GM23338 (cell line): Measurements from ENCODE around the gene SP5.

ENCODE experiments used
- CREB1 ChIP-seq: fragments of 250-450 bp; sonication (Bioruptor Pico); IDR thresholded peaks from 2 replicates; pipeline ENCODE4 v1.5.0; 2020; ENCODE audit warnings: low read depth, mild to moderate bottlenecking, moderate library complexity
- CTCF ChIP-seq, 2 experiments: fragments of 200-600 bp in 1 of 2; sonication (generic) in 1 of 2; conservative IDR thresholded peaks; 2 replicates each; pipeline versions ENCODE4 v1.5.1 to v1.6.1; 2016 to 2017; ENCODE audit warnings: antibody characterized with exemption in 2 of 2, low read depth in 2 of 2, mild to moderate bottlenecking in 2 of 2, moderate library complexity in 1 of 2
- ETS1 ChIP-seq: IDR thresholded peaks from 2 replicates; pipeline ENCODE4 v1.6.1; 2016; ENCODE audit warnings: antibody characterized with exemption
- EZH2 ChIP-seq: fragments of 200-600 bp; sonication (generic); IDR thresholded peaks from one replicate; pipeline ENCODE4 v1.8.0; 2017; ENCODE audit warnings: antibody characterized with exemption, mild to moderate bottlenecking, low read depth; ENCODE audit not compliant: unreplicated experiment
- EZH2phosphoT487 ChIP-seq: fragments of 200-600 bp; sonication (generic); IDR thresholded peaks from one replicate; pipeline ENCODE4 v1.8.1; 2018; ENCODE audit warnings: antibody characterized with exemption; ENCODE audit not compliant: unreplicated experiment
- JUNB ChIP-seq: IDR thresholded peaks from one replicate; pipeline ENCODE4 v1.6.1; 2016; ENCODE audit warnings: antibody characterized with exemption; ENCODE audit not compliant: unreplicated experiment
- NANOG ChIP-seq: IDR thresholded peaks from 2 replicates; pipeline ENCODE4 v1.6.1; 2016; ENCODE audit warnings: antibody characterized with exemption, borderline replicate concordance
- POLR2AphosphoS5 ChIP-seq: IDR thresholded peaks from 2 replicates; pipeline ENCODE4 v1.6.1; 2016; ENCODE audit warnings: antibody characterized with exemption, low read depth
- REST ChIP-seq: IDR thresholded peaks from one replicate; pipeline ENCODE4 v1.6.1; 2018; ENCODE audit warnings: antibody characterized with exemption; ENCODE audit not compliant: unreplicated experiment
- STAT1 ChIP-seq: IDR thresholded peaks from one replicate; pipeline ENCODE4 v1.6.1; 2016; ENCODE audit warnings: antibody characterized with exemption; ENCODE audit not compliant: unreplicated experiment
- ZNF114 ChIP-seq: fragments of 250-450 bp; sonication (Bioruptor Pico); IDR thresholded peaks from 2 replicates; pipeline ENCODE4 v1.5.0; 2020; ENCODE audit warnings: mild to moderate bottlenecking, moderate library complexity
- ZNF331 ChIP-seq: fragments of 250-450 bp; sonication (Bioruptor Pico); IDR thresholded peaks from 2 replicates; pipeline ENCODE4 v1.5.0; 2020; ENCODE audit warnings: low read depth, mild to moderate bottlenecking, moderate library complexity
- ZNF462 ChIP-seq: fragments of 250-450 bp; sonication (Bioruptor Pico); IDR thresholded peaks from 2 replicates; pipeline ENCODE4 v1.5.0; 2020; ENCODE audit warnings: mild to moderate bottlenecking, moderate library complexity

GRCh38 chr2:170679607-170680079 is 35.5 kb upstream of the SP5 start:
- TF ChIP-seq CTCF (conservative IDR thresholded peaks at IDR 0.05; ENCODE audit: low read depth in 2 of 2) (no peak), POLR2AphosphoS5 (no peak), REST (no peak), CREB1 (CRISPR knock-in tag) (no peak), JUNB (no peak), EZH2phosphoT487 (no peak), EZH2 (no peak), STAT1 (no peak), ETS1 (no peak), ZNF462 (no peak), ZNF114 (CRISPR knock-in tag) (no peak), ZNF331 (CRISPR knock-in tag) (no peak), NANOG (no peak)
